GM21515 (cell line): Measurements from ENCODE around the gene PCTP.

Experiments
- ATAC-seq: cut with Tn5 transposase; IDR thresholded peaks from one replicate; pipeline ENCODE4 v1.9.1; 2021; ENCODE audit not compliant: unreplicated experiment

PCTP gene

GRCh38 chr17:55785181-55785580 is 34.3 kb downstream of the PCTP start:
- ATAC-seq = no peak

- ATAC-seq = no peak
Measured at GRCh38 chr17:55793272-55793671, 42.4 kb downstream of the PCTP start.

GRCh38 chr17:55794725-55795482 is 44.1 kb downstream of the PCTP start:
- ATAC-seq = no peak

GRCh38 chr17:55806745-55807495 is 56.1 kb downstream of the PCTP start:
- no peak for ATAC-seq

- ATAC-seq = no peak
Measured at GRCh38 chr17:55811536-55811935, 60.7 kb downstream of the PCTP start.

- no peak for ATAC-seq
Measured at GRCh38 chr17:55812323-55812722, 61.5 kb downstream of the PCTP start.

GRCh38 chr17:55813944-55814343 is 63.1 kb downstream of the PCTP start:
- ATAC-seq = no peak

GRCh38 chr17:55814377-55814776 is 63.5 kb downstream of the PCTP start:
- ATAC-seq = no peak

GRCh38 chr17:55816532-55817396 is 65.9 kb downstream of the PCTP start:
- no peak for ATAC-seq

- no peak for ATAC-seq
Measured at GRCh38 chr17:55817397-55817709, 66.5 kb downstream of the PCTP start.

- ATAC-seq = no peak
Measured at GRCh38 chr17:55818026-55818425, 67.2 kb downstream of the PCTP start.

GRCh38 chr17:55818451-55819375 is 67.9 kb downstream of the PCTP start:
- ATAC-seq = no peak

GRCh38 chr17:55820675-55821074 is 69.8 kb downstream of the PCTP start:
- no peak for ATAC-seq

GRCh38 chr17:55822028-55822427 is 71.2 kb downstream of the PCTP start:
- no peak for ATAC-seq

- no peak for ATAC-seq
Measured at GRCh38 chr17:55825213-55825612, 74.4 kb downstream of the PCTP start.
